Activated T-cell treated with anti-CD3 and anti-CD28 coated beads, Interleukin-2, amount 50 U/mL, for 1 hour (primary cell): ENCODE results near the gene CBLC.

Experiments used
- DNase-seq: peaks from one replicate; pipeline ENCODE4 v3.0.0-alpha.2; 2020

CBLC gene, protein sequence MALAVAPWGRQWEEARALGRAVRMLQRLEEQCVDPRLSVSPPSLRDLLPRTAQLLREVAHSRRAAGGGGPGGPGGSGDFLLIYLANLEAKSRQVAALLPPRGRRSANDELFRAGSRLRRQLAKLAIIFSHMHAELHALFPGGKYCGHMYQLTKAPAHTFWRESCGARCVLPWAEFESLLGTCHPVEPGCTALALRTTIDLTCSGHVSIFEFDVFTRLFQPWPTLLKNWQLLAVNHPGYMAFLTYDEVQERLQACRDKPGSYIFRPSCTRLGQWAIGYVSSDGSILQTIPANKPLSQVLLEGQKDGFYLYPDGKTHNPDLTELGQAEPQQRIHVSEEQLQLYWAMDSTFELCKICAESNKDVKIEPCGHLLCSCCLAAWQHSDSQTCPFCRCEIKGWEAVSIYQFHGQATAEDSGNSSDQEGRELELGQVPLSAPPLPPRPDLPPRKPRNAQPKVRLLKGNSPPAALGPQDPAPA

DNA sequence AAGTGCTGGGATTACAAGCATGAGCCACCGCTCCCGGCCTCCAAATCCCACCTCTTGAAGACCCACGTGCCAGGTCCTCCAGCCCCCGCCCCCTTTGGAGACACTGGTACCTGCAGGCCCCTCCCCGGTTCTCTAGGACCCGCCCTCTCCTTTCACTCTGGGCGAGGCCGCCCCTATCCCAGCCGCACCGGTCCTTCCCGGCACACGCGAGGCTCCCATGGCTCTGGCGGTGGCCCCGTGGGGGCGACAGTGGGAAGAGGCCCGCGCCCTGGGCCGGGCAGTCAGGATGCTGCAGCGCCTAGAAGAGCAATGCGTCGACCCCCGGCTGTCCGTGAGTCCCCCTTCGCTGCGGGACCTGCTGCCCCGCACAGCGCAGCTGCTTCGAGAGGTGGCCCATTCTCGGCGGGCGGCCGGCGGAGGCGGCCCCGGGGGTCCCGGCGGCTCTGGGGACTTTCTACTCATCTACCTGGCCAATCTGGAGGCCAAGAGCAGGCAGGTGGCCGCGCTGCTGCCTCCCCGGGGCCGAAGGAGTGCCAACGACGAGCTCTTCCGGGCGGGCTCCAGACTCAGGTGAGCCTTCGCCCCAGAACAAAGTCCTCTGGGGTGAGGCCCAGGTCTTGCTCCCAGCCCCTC, at the start of gene CBLC:
CBLC (plus strand) TSS at position 176 of the 633 bp plus-strand sequence; CDS start at position 218, 42 bp downstream.
- DNase-seq: no peak

DNA sequence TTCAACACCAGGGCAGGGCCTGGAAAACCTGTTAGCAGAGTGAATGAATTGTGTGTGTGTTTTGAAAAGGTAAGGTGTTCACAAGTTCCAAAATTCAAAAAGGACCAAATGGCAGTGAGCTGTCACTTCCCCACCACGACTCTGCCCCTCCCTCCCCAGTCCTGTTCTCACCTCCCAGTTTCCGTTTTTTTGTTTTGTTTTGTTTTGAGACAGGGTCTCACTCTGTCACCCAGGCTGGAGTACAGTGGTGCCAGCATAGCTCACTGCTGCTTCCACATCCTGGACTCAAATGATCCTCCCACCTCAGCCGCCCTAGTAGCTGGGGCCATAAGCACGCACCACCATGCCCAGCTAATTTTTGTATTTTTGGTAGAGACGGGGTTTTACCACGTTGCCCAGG, 49.5 kb upstream of the CBLC start:
- DNase-seq: no peak

DNA sequence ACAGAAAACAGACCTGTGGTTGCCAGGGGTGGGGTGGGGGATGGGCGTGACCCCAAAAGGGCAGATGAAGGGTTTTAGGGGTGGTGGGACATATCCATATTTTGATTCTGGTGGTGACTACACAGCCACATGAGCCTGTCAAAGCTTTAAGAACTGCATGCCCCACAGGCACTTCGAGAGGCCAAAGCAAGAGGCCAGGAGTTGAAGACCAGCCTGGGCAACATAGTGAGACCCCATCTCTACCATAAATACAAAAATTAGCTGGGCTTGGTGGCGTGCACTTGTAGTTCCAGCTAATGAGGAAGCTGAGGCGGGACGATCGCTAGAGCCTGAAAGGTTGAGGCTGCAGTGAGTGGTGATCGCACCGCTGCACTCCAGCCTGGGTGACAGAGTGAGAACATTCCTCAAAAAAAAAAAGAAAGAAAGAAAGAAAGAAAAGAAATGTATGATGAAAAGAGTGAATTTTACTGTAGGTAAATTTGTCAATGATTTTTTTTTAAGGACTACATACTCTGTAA, 48.1 kb upstream of the CBLC start:
- no peak for DNase-seq

DNA sequence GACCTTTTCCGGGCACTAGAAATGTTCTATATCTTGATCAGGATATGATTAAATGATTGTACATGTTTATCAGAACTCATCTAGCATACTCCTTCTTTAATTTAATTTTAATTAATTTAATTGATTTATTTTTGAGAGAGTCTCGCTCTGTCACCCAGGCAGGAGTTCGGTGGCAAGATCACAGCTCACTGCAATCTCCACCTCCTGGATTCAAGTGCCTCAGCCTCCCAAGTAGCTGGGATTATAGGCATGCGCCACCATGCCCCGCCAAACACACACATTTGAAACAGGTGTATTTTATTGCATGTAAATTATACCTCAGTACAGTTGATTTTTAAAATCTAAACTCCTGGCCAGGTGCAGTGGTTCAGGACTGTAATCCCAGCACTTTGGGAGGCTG, 46.6 kb upstream of the CBLC start:
- no peak for DNase-seq

DNA sequence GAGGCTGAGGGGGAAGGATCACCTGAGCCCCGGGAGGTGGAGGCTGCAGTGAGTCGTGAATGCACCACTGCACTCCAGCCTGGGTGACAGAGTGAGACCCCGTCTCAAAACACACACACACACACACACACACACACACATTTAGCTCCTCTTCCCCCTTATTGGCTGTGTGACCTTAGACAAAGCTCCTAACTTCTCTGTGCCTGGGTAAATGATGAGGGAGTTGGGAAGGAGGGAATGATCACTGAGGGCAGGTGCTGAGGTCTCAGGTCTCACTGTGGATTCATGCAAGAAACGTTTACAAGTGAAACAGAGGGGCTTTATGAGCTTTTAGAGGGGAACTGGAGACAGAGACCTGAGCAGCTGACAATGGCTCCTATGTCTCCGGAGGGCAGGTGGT, 46.1 kb upstream of the CBLC start:
- DNase-seq: no peak

DNA sequence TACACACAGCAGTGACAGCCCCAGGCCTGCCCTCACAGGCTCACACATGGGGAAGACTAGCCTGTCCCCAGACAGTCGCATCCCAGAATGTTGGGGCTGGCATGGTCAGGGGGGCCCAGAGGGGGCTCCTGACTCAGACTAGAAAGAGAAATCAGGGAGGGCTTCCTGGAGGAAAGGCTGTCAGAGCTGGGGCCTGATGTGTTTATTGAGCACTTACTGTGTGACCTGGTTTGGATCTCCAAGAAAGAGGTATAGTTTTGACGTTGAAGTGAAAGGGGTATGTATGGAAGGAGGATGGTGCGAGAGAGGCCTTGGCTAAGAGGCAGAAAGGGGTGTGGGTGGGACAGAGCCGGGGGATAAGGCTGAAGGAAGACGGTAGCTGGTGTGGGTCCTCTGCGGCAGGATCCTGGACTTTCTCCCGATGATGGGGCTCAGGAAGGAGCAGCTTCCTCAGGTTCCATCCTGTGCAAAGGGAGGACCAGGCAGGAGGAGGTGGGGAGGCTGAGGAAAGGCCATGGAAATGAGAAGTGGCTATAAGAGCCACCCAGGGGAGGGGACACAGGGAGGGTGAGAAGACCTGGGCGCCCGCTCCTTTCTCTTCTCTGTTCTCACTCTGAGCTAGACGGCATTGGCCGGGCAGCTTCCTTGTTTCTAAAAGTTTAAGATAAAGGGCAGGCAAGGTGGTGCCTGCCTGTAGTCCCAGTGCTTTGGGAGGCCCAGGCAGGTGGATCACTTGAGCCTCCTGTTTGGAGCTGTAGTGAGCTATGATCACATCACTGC, 45.3 kb upstream of the CBLC start:
- DNase-seq: no peak

DNA sequence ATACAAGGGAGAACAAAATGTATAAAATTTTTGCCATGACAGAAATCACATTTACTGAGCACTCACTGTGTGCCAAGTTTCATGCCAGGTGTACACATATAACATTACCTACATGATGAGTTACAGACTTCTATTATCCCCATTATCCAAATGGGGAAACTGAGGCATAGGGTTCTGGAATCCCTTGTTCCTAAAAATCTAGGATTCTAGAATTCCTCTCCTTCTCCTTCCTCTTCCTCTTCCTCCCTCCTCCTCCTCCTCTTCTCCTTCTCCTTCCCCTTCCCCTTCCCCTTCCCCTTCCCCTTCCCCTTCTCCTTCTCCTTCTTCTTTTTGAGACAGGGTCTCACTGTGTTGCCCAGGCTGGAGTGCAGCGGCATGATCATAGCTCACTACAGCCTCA, 43.3 kb upstream of the CBLC start:
- DNase-seq: no peak

DNA sequence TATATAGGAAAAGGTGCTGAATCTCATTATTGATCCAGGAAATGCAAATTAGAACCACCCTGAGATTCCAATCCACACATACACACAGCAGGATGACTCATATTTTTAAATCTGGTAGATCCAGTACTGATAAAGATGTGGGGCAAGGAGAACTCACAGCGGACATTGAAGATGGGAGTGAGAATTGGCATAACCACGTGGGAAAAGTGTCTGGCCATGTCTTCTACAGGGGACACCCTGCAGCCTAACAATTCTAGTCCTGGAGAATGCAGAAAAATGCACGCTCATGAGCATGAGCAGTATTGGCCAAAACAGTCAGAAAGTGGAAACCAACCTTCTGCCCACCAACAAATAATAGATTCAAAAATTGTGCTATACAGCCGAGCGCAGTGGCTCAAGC, 42.7 kb upstream of the CBLC start:
- no peak for DNase-seq

DNA sequence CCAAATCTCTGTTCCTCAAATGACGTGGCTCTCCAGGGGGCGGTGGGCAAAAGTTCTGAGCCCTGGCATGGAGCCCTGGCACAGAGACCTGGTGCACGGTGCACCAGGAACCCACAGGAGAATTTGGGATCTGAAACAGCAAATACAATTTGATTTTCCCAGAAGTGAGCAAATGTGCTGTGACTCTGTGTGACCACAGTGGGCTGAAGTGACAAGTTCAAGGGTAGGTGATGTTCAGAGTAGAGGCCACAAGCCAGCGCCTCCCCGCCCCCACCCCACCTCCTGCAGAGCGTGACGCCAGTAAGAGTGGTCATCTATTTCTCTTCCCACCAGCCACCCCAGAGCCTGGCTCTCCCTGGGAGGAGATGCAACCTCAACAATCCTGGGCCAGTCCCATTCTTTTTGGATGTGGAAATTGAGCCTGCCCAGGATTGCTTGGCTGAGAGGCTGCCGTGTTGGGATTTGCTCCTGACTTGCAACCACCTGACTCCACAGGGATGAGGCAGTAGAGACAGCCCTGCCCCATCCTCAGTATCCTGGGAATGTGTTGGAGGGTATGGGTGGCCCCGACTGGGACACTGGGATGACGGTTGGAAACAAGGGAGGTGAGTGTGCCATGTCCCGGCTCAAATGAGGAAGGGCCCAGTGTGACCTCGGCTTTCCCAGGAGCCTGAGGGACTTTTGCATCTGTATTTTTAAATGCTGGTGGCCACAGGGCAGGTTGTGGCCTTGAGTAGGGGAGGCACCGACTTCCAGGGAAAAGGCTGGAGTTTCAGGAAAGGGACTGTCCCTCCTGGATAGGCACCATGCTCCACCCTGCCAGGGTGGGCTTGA, 40.2 kb upstream of the CBLC start:
- DNase-seq: no peak

DNA sequence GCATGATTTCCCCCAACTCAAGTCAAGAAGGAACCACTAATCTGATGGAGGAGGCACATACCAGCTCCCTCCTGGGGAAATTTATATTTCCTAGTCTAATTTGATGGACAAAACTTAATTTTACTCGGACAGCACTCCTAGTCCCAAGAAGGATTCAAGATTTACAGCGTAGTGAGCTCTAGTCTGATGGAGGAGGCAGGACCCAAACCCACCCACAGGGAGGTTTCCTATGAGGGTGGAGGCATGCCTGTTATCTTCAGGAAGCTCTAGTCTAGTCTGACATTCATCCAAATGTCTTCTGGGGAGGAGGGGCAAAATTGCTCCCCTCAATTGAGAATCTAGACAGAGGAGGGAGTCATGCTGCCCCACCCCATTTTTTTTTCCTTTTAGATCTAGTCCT, 39.6 kb upstream of the CBLC start:
- no peak for DNase-seq

DNA sequence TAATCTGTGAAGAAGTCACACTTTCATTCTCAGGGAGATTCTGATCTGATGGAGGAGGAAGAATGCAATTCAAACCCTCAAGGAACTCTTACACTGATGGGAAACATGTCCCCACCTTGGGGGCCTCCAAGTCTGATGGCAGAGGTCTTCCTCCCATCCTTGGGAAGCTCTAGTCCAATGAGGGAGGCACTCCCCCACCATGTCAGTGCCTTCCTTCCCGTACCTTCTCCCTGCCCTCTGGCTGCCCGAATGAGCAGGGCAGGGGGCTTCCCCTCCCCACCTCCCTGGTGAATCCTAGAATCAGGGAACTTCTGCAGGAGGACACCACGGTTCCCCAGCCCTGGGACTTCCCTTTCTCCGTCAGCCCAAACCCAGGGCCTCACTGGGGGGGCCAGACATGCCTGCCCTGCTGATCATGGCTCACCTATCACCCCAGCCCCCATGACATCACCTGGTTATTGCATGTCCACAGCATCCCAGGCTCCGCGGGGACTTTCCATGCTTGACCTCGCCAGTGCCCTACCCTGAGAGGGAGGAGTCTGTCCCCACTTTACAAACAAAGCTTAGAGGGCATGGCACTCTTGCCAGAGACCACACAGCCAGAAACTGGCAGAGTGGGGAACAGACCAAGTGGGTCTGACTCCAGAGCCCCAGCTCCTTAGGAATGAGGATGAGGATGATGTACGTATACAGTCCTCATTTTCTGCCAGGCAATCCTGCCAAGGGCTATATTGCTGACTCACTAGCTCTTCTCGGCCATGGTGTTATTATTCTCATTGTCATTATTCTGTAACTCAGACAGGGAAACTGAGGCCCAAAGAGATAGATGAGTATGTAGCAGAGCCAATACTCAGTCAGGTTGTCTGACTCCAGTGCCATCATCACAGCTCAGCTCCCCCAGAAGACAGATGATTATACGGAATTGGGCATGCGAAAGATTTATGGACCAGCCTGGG, 38.8 kb upstream of the CBLC start:
- no peak for DNase-seq

DNA sequence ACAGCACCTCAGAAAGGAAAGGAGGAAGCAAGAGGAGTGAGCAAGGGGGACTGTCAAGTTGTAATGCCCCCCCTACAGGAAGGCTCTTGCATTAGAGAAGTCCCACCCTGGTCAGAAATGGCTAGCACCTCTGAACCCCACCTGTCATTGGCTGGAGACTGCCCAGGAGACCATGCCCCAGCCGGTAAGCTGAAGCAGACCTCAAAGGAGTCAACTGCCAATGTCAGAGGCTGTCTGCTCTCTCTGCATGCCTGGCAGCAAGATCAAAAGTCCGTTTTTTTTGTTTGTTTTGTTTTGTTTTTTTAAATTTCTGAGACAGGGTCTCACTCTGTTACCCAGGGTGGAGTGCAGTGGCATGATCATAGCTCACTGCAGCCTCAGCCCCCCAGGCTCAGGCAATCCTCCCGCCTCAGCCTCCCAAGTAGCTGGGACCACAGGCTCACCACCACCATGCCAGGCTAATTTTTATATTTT, 37.3 kb upstream of the CBLC start:
- no peak for DNase-seq

DNA sequence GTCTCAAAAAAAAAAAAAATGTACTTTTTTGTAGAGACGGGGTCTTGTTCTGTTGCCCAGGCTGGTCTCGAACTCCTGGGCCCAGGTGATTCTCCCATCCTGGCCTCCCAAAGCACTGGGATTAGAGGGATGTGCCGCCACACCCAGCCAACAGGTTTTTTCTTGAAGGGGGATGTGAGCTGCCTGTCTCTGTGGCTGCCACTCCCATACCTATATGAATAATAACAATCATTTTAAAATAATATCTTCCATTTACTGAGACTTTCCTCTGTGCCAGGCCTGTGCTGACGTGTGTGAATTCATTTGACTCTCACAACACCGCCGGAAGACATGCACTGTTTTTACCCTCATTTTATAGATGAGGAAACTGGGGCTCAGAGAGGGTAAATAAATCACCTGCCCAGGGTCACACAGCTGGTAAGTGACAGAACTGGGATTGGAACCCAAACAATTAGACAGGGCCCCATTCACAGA, 36.4 kb upstream of the CBLC start:
- DNase-seq: no peak

DNA sequence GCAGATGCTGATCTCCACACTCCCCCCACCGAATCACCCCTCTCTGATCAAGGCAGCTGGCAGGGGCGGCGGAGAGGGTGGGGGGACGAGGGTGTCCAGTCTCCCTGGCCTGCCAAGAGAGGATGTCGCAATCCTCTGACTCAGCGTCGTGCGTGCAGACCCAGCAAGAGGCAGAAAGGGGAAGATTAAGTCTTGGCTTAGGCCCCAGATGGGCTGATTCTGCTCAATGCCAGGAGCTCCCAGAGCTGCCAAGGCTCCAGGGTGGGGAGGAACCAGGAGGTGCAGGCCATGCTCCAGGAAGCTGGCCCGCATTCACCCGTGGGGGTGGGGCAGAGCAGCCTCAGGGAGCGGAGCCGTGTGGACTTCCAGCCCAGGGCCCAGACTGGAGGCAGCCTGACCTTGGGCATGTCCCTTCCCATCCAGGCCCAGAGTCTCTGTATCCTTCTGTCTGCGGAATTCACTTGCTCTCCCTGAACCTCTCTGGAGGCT, 35.8 kb upstream of the CBLC start:
- no peak for DNase-seq

DNA sequence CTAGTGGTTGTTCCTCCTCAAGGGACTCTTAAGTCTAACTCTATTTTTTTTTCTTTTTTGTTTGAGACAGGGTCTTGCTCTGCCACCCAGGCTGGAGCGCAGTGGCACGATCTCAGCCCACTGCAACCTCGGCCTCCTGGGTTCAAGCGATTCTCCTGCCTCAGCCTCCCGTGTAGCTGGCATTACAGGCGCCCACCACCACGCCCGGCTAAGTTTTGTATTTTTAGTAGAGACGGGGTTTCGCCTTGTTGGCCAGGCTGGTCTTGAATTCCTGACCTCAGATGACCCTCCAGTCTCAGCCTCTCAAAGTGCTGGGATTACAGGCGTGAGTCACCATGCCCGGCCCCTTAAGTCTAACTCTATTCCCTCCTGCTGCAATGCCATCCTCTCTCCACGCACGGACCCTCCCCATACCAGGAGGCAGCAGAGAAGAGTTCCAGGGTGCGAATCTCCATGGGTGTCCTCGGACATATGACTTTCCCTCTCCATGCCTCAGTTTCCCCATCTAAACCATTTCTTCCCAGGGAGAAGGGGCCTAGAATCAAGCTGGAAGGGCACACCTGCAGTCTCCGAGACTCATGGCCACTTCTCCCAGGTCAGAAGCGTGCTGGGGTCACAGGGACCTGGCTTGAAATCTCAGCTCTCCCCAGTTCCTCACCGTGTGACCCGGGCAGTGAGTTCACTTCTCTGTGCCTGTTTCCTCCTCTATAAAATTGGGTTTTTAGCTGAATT, 35.2 kb upstream of the CBLC start:
- DNase-seq: no peak

DNA sequence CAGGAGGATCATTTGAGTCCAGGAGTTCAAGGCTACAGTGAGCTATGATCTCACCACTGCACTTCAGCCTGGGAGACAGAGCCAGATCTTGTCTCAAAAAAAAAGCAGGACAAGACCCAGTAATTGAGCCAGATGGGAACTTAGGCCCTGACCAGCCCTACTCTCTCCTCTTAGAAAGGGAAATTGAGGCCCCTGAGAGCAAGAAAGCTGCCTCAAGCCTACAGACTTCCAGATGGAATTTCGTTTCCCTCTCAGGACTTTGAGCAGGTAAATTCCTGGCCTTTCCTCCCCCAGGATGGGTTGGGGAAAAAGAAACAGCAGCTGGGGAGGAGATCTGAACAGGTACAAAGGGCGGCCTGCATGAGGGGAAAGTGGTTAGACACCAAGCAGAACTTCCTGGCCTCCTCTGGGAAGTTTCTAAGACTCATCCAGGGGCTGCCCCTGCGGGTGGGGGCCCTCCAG, 32.8 kb upstream of the CBLC start:
- no peak for DNase-seq

DNA sequence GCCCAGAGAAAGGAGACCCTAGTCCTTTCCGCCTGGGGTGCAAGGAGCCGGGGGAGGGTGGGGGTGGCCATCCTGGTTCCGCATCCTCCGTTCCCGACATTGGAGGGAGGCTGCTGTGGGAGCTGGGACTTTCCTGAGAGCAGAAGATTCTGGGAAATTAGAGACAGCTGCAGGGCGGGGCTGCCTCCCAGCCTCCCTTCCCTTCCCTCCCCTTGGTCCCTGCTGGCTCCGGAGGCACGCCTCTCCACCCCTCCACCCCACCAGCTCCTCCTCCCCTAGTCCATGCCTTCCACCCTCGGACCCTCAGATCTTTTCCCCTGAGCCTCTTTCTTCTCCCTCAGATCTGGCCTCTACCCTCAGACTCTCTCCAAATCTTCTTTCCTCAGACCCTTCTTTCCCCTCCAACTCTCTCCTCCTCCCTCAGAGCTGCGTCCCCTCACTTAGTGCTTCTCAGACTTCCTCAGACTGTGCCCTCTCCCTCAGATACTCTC, 32.3 kb upstream of the CBLC start:
- DNase-seq: no peak

DNA sequence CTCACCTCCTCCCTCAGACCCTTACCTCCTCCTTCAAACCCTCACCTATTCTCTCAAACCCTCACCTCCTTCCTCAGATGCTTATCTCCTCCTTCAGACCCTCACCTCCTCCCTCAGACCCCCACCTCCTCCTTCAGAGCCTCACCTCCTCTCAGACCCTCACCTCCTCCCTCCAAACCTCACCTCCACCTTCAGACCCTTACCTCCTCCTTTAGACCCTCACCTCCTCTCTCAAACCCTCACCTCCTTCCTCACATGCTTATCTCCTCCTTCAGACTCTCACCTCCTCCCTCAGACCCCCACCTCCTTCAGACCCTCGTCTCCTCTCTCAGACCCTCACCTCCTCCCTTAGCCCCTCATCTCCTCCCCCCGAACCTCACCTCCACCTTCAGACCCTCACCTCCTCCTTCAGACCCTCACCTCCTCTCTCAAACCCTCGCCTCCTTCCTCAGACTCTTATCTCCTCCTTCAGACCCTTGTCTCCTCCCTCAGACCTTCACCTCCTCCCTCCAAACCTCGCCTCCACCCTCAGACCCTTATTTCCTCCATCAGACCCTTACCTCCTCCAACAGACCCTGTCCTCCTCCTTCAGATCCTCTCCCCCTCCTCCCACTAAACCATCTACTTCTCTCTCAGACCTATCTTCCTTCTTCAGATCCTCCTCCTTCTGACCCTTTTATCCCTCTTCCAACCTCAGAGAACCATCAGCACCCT, 31.6 kb upstream of the CBLC start:
- DNase-seq: no peak

DNA sequence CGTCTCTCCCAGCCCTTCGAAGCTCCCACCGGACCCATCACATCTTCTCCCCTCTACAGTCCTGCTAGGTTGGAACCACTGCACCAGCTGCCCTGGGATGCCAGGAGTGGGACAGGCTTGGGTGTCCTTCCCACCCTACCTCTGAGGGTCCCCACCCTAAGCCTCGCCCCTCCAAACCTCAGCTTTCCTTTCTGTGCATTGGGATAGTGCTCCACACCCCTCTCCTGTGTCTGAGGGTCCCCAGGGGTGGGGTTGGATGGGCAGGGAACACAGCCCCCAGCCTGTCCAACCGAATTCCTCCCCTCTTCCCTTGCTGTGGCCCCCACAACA, 31.1 kb upstream of the CBLC start:
- no peak for DNase-seq
